ENCODE results near the gene RNF19B. TPM values are rescaled to one million over a fixed set of nuclear protein-coding genes. Genes with fewer than 3 reads are reported as not detected.

Gene RNF19B
- total and polyA plus RNA-seq, 7 experiments from 2014 or later = 0.58 to 58.1 (median 18.5) TPM

GRCh38 chr1:32989160-32990050 is 24.8 kb upstream of the RNF19B start:
- H3K9me3 ChIP-seq (ENCODE audit: control insufficient read depth in 2 of 3, low read length in 3 of 3) = no peaks in the 10 kb centered on the region
- H3K4me3 Mint-ChIP-seq = peak overlapping the region in 1 of 10 donors; percentile 81
- ChIA-PET POLR2A (no interaction called here), CTCF (interaction anchor here (0.9 kb wide), 1 partner anchor 97 kb away, joined by 3 read pairs; no protein-coding TSS in a partner anchor)
- ATAC-seq = peak; percentile 39
- peak overlapping the region in 1 of 9 donors; percentile 88 for H3K27ac Mint-ChIP-seq
- H3K27me3 Mint-ChIP-seq = no peaks in the 10 kb centered on the region
- H3K27ac ChIP-seq (ENCODE audit: low read depth, low read length) = no peak overlapping the region
- H3K9me3 Mint-ChIP-seq = no peaks in the 10 kb centered on the region
- H3K4me1 ChIP-seq (ENCODE audit: control insufficient read depth in 2 of 2, insufficient read depth in 2 of 2, low read length in 2 of 2) = peaks cover 0 to 5% of the 10 kb centered on the region in 2 donors
- peaks cover 0 to 83% (median 0%) of the 10 kb centered on the region in 7 donors for H3K4me1 Mint-ChIP-seq
- H3K27me3 ChIP-seq (ENCODE audit: control insufficient read depth in 2 of 2, insufficient read depth in 2 of 2, low read length in 2 of 2) = no peaks in the 10 kb centered on the region
- H3K4me3 ChIP-seq (ENCODE audit: low read length) = no peak overlapping the region
- no peaks in the 10 kb centered on the region for H3K36me3 ChIP-seq (ENCODE audit: control insufficient read depth in 2 of 3, insufficient read depth in 3 of 3, low read length in 3 of 3)
- H3K36me3 Mint-ChIP-seq = peaks cover 0 to 13% (median 0%) of the 10 kb centered on the region in 5 donors
- intact Hi-C loops (cut with micrococcal nuclease) = loop anchor here in 1 of 2 donors (1.0 kb wide), 1 partner anchor 8 kb away; no protein-coding TSS in a partner anchor
- peak in 1 of 9 donors; percentile 62 for DNase-seq

- ATAC-seq (no peak), DNase-seq (no peak)
- Mint-ChIP-seq H3K4me3 (peak overlapping the region in 1 of 10 donors; percentile 81), H3K9me3 (no peaks in the 10 kb centered on the region), H3K4me1 (peaks cover 0 to 89% (median 0%) of the 10 kb centered on the region in 7 donors), H3K27me3 (no peaks in the 10 kb centered on the region), H3K27ac (peak overlapping the region in 1 of 9 donors; percentile 88), H3K36me3 (peaks cover 0 to 13% (median 0%) of the 10 kb centered on the region in 5 donors)
- Histone ChIP-seq H3K36me3 (ENCODE audit: control insufficient read depth in 2 of 3, insufficient read depth in 3 of 3, low read length in 3 of 3) (no peaks in the 10 kb centered on the region), H3K4me3 (ENCODE audit: low read length) (no peak overlapping the region), H3K4me1 (ENCODE audit: control insufficient read depth in 2 of 2, insufficient read depth in 2 of 2, low read length in 2 of 2) (peaks cover 0 to 5% of the 10 kb centered on the region in 2 donors), H3K27ac (ENCODE audit: low read depth, low read length) (no peak overlapping the region), H3K27me3 (ENCODE audit: control insufficient read depth in 2 of 2, insufficient read depth in 2 of 2, low read length in 2 of 2) (no peaks in the 10 kb centered on the region), H3K9me3 (ENCODE audit: control insufficient read depth in 2 of 3, low read length in 3 of 3) (no peaks in the 10 kb centered on the region)
- ChIA-PET CTCF (interaction anchor here (0.9 kb wide), 1 partner anchor 98 kb away, joined by 3 read pairs; no protein-coding TSS in a partner anchor), POLR2A (interaction anchor here (1.1 kb wide), 1 partner anchor 35 kb away, joined by 3 read pairs; no protein-coding TSS in a partner anchor)
- intact Hi-C loops (cut with micrococcal nuclease) = loop anchor here in 1 of 2 donors (1.0 kb wide), 1 partner anchor 7 kb away; no protein-coding TSS in a partner anchor
These were observed 24.1 kb upstream of the RNF19B start for GRCh38 chr1:32988665-32989064.

GRCh38 chr1:32985226-32985625 is 20.6 kb upstream of the RNF19B start:
- H3K27ac Mint-ChIP-seq = peak overlapping the region in 1 of 9 donors; percentile 88
- H3K4me1 ChIP-seq (ENCODE audit: control insufficient read depth in 2 of 2, insufficient read depth in 2 of 2, low read length in 2 of 2) = peaks cover 11 to 26% of the 10 kb centered on the region in 2 donors

DNA sequence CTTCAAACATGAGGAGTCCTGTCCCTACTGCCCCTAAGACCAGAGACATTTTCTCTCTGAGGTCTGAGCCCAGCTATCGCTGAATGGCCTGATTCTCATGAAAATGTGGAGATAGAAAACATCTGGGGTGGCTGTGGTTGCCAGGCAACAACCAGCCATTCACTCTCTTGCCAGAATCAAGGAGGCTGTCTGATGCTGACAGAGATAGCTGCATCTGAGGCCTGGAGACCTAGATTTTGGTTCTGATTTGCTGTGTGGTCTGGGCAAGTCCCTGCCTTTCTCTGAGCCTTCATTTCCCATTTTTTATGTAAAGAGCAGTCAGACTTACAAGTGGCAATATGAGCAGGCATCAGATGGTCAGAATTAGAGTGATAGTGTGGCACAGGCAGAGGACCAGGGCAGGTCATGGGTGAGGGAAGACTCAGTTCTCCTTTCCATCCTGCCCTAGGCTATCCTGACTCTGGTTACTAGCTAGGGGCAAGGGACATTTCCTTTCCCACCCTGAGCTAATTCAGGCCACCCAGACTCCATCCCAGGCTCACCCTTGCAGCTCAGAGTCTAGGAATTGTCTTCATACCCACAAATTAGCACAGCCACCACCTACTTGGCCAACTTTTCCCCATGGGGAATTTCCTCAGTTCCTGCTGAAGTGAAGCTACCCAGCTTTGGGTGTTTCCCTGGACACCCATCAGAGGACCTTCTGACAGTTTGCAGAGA is 20.0 kb upstream of the RNF19B start:
- DNase-seq (no peak), ATAC-seq (peak; percentile 54)
- H3K36me3 Mint-ChIP-seq = peaks cover 0 to 19% (median 0%) of the 10 kb centered on the region in 5 donors
- no peaks in the 10 kb centered on the region for H3K27me3 Mint-ChIP-seq
- peak overlapping the region in 1 of 9 donors; percentile 88 for H3K27ac Mint-ChIP-seq
- peaks cover 0 to 2% (median 0%) of the 10 kb centered on the region in 11 donors for H3K9me3 Mint-ChIP-seq
- POLR2A ChIA-PET = interaction anchor here (3.9 kb wide), 1 partner anchor 20 kb away, joined by 14 read pairs; the partner anchor contains the start of gene RNF19B
- H3K27me3 ChIP-seq (ENCODE audit: control insufficient read depth in 2 of 2, insufficient read depth in 2 of 2, low read length in 2 of 2) = no peaks in the 10 kb centered on the region
- H3K36me3 ChIP-seq (ENCODE audit: control insufficient read depth in 2 of 3, insufficient read depth in 3 of 3, low read length in 3 of 3) = no peaks in the 10 kb centered on the region
- no peaks in the 10 kb centered on the region for H3K9me3 ChIP-seq (ENCODE audit: control insufficient read depth in 2 of 3, low read length in 3 of 3)
- H3K4me3 Mint-ChIP-seq = peak overlapping the region in 1 of 10 donors; percentile 71
- no peak overlapping the region for H3K27ac ChIP-seq (ENCODE audit: low read depth, low read length)
- no peak overlapping the region for H3K4me3 ChIP-seq (ENCODE audit: low read length)
- intact Hi-C loops (cut with micrococcal nuclease) = no loop called here
- CTCF ChIA-PET = interaction anchor here (1.4 kb wide), 1 partner anchor 37 kb away, joined by 3 read pairs; no protein-coding TSS in a partner anchor
- H3K4me1 Mint-ChIP-seq = peaks cover 12 to 90% (median 29%) of the 10 kb centered on the region in 7 donors
- H3K4me1 ChIP-seq (ENCODE audit: control insufficient read depth in 2 of 2, insufficient read depth in 2 of 2, low read length in 2 of 2) = peaks cover 11 to 26% of the 10 kb centered on the region in 2 donors

More at GRCh38 chr1:32985226-32985625, 20.6 kb upstream of the RNF19B start:
- H3K4me1 Mint-ChIP-seq = peaks cover 12 to 90% (median 25%) of the 10 kb centered on the region in 7 donors
- H3K36me3 Mint-ChIP-seq = peaks cover 0 to 19% (median 0%) of the 10 kb centered on the region in 5 donors
- no peaks in the 10 kb centered on the region for H3K27me3 Mint-ChIP-seq
- no peaks in the 10 kb centered on the region for H3K36me3 ChIP-seq (ENCODE audit: control insufficient read depth in 2 of 3, insufficient read depth in 3 of 3, low read length in 3 of 3)
- H3K27me3 ChIP-seq (ENCODE audit: control insufficient read depth in 2 of 2, insufficient read depth in 2 of 2, low read length in 2 of 2) = no peaks in the 10 kb centered on the region
- ChIA-PET CTCF (interaction anchor here (1.4 kb wide), 1 partner anchor 36 kb away, joined by 3 read pairs; no protein-coding TSS in a partner anchor), POLR2A (interaction anchor here (3.9 kb wide), 1 partner anchor 21 kb away, joined by 14 read pairs; the partner anchor contains the start of gene RNF19B)
- H3K9me3 ChIP-seq (ENCODE audit: control insufficient read depth in 2 of 3, low read length in 3 of 3) = no peaks in the 10 kb centered on the region
- ATAC-seq = no peak
- intact Hi-C loops (cut with micrococcal nuclease) = no loop called here
- H3K27ac ChIP-seq (ENCODE audit: low read depth, low read length) = no peak overlapping the region
- H3K4me3 Mint-ChIP-seq = no peak overlapping the region
- H3K4me3 ChIP-seq (ENCODE audit: low read length) = no peak overlapping the region
- peaks cover 0 to 2% (median 0%) of the 10 kb centered on the region in 11 donors for H3K9me3 Mint-ChIP-seq
- no peak for DNase-seq

DNA sequence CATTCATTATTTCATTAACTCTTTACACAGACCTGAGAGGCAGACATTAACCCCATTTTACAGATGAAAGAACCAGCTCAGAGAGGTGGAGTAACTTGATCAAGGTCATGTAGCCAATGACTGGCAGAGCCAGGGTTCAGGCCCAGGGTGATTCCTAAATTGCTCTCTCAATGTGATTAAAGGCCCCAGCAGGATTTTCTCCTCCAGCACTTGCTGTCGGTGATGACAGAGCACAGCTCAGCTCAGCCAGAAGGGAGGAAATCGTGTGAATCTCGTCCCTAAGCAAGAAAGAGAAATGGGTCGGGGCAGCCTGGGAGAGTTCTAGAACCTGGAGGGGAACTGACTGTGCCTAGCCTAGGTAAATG is 19.5 kb upstream of the RNF19B start:
- H3K4me1 Mint-ChIP-seq = peaks cover 12 to 87% (median 26%) of the 10 kb centered on the region in 7 donors
- CTCF ChIA-PET = no interaction called here
- intact Hi-C loops (cut with micrococcal nuclease) = no loop called here

GRCh38 chr1:32983020-32983419 is 18.4 kb upstream of the RNF19B start:
- Mint-ChIP-seq H3K27me3 (no peaks in the 10 kb centered on the region), H3K36me3 (peaks cover 0 to 17% (median 0%) of the 10 kb centered on the region in 5 donors), H3K4me1 (peaks cover 12 to 79% (median 25%) of the 10 kb centered on the region in 7 donors), H3K9me3 (peaks cover 0 to 2% (median 0%) of the 10 kb centered on the region in 11 donors), H3K27ac (peak overlapping the region in 7 of 9 donors; percentile 5 to 99 (median 67)), H3K4me3 (peak overlapping the region in 1 of 10 donors; percentile 72)
- no peak for DNase-seq
- CTCF ChIA-PET = no interaction called here
- Histone ChIP-seq H3K27ac (ENCODE audit: low read depth, low read length) (no peak overlapping the region), H3K4me1 (ENCODE audit: control insufficient read depth in 2 of 2, insufficient read depth in 2 of 2, low read length in 2 of 2) (peaks cover 11 to 26% of the 10 kb centered on the region in 2 donors), H3K36me3 (ENCODE audit: control insufficient read depth in 2 of 3, insufficient read depth in 3 of 3, low read length in 3 of 3) (no peaks in the 10 kb centered on the region), H3K9me3 (ENCODE audit: control insufficient read depth in 2 of 3, low read length in 3 of 3) (no peaks in the 10 kb centered on the region), H3K27me3 (ENCODE audit: control insufficient read depth in 2 of 2, insufficient read depth in 2 of 2, low read length in 2 of 2) (no peaks in the 10 kb centered on the region), H3K4me3 (ENCODE audit: low read length) (no peak overlapping the region)
- intact Hi-C loops (cut with micrococcal nuclease) = no loop called here
- no peak for ATAC-seq
- POLR2A ChIA-PET = interaction anchor here (1.0 to 3.9 kb wide), 2 partner anchors 14 to 19 kb away, joined by 4 to 14 read pairs; partner anchors contain the start of gene RNF19B

More for the DNA sequence above, 19.5 kb upstream of the RNF19B start:
- POLR2A ChIA-PET = interaction anchor here (1.0 to 3.9 kb wide), 2 partner anchors 15 to 20 kb away, joined by 4 to 14 read pairs; partner anchors contain the start of gene RNF19B
- Histone ChIP-seq H3K36me3 (ENCODE audit: control insufficient read depth in 2 of 3, insufficient read depth in 3 of 3, low read length in 3 of 3) (no peaks in the 10 kb centered on the region), H3K27me3 (ENCODE audit: control insufficient read depth in 2 of 2, insufficient read depth in 2 of 2, low read length in 2 of 2) (no peaks in the 10 kb centered on the region), H3K9me3 (ENCODE audit: control insufficient read depth in 2 of 3, low read length in 3 of 3) (no peaks in the 10 kb centered on the region), H3K4me1 (ENCODE audit: control insufficient read depth in 2 of 2, insufficient read depth in 2 of 2, low read length in 2 of 2) (peaks cover 11 to 26% of the 10 kb centered on the region in 2 donors), H3K27ac (ENCODE audit: low read depth, low read length) (no peak overlapping the region), H3K4me3 (ENCODE audit: low read length) (no peak overlapping the region)
- H3K27ac Mint-ChIP-seq = peak overlapping the region in 5 of 9 donors; percentile 21 to 88 (median 43)
- peak overlapping the region in 1 of 10 donors; percentile 71 for H3K4me3 Mint-ChIP-seq
- ATAC-seq (no peak), DNase-seq (no peak)
- peaks cover 0 to 2% (median 0%) of the 10 kb centered on the region in 11 donors for H3K9me3 Mint-ChIP-seq
- H3K27me3 Mint-ChIP-seq = no peaks in the 10 kb centered on the region
- peaks cover 0 to 21% (median 0%) of the 10 kb centered on the region in 5 donors for H3K36me3 Mint-ChIP-seq

All from naive thymus-derived CD4-positive, alpha-beta T cell (primary cell).